NT2/D1 (cell line): ENCODE measurements around the gene DCP1B.

Experiments used
- SUZ12 ChIP-seq: IDR thresholded peaks from 2 replicates; pipeline ENCODE4 v1.6.1; 2011; ENCODE audit not compliant: insufficient read length, insufficient read depth; ENCODE audit errors: extremely low read depth
- YY1 ChIP-seq: IDR thresholded peaks from 2 replicates; pipeline ENCODE4 v1.6.1; 2011; ENCODE audit not compliant: insufficient read length, insufficient read depth

GRCh38 chr12:1896964-1897363 lies 107.3 kb downstream of the DCP1B start:
- TF ChIP-seq YY1: no peak
- TF ChIP-seq SUZ12: no peak
